Epithelial cell of esophagus (primary cell): ENCODE results near the gene ZNF268.

ENCODE experiments used
- DNase-seq: peaks from one replicate; pipeline ENCODE4 v3.0.0; 2010; ENCODE audit warnings: low read depth
- H3K4me3 ChIP-seq: 2 replicates; pipeline ENCODE4 v1.5.1; 2011; ENCODE audit warnings: mild to moderate bottlenecking, low read length, control low read depth
- TF ChIP-seq, protein P1 (sequence below): IDR thresholded peaks from 2 replicates; pipeline ENCODE4 v1.5.1; 2011; ENCODE audit warnings: low read depth, mild to moderate bottlenecking, low read length, control low read depth, inconsistent platforms; ENCODE audit not compliant: insufficient read depth; ENCODE audit errors: missing control alignments

ZNF268 gene

GRCh38 chr12:133225527-133225926 is 44.2 kb downstream of the ZNF268 start:
- H3K4me3 ChIP-seq = no peak overlapping the region
- TF ChIP-seq, protein P1, sequence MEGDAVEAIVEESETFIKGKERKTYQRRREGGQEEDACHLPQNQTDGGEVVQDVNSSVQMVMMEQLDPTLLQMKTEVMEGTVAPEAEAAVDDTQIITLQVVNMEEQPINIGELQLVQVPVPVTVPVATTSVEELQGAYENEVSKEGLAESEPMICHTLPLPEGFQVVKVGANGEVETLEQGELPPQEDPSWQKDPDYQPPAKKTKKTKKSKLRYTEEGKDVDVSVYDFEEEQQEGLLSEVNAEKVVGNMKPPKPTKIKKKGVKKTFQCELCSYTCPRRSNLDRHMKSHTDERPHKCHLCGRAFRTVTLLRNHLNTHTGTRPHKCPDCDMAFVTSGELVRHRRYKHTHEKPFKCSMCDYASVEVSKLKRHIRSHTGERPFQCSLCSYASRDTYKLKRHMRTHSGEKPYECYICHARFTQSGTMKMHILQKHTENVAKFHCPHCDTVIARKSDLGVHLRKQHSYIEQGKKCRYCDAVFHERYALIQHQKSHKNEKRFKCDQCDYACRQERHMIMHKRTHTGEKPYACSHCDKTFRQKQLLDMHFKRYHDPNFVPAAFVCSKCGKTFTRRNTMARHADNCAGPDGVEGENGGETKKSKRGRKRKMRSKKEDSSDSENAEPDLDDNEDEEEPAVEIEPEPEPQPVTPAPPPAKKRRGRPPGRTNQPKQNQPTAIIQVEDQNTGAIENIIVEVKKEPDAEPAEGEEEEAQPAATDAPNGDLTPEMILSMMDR = no peak
- DNase-seq = no peak

DNA sequence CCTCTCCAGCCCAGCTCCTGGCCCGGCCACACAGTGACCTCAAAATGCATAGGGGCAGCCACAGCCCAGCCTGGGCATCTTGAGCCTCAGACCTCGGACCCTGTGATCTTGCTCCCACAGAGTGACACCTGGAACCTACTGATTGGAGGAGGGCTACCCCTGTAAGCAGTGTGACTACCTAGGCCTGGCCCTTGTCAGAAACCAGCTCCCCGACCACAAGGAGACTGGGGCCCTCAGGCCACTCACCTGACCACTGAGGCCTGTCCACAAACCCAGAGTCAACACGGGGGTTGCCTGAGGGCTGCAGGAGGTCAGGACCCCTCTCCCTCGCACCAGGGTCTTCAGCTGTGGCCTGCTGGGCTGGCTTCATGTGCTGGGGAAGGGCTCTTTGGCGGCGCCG is 45.4 kb downstream of the ZNF268 start:
- DNase-seq = no peak
- no peak overlapping the region for H3K4me3 ChIP-seq
- TF ChIP-seq, protein P1 = no peak

DNA sequence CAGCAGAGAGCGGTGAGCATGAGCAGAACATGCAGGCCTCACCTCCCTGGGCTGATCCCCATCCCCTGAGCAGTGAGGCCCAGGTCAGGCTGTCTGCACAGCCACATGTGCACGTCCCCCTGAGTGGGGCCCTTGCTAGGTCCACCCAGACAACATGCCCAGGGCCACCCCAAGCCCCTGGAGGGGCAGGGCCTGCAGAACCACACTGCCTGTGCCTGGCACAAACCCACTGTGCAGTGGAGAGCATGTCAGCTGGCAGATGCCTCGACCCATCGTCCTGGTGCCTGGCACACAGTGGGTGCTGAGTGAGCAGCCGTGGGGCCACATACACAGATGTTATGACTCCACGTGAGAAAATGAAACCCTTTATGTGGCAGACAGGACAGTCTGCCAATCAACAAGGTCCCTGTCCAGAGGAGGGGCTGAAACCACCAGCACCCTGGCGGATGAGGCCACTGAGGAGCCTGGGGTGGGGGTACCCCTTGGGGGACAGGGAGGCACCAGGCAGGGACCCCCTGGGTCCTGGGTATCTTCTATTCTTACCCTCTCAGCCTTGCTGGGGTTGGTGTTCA is 46.1 kb downstream of the ZNF268 start:
- H3K4me3 ChIP-seq = no peak overlapping the region
- TF ChIP-seq, protein P1 = no peak
- no peak for DNase-seq

DNA sequence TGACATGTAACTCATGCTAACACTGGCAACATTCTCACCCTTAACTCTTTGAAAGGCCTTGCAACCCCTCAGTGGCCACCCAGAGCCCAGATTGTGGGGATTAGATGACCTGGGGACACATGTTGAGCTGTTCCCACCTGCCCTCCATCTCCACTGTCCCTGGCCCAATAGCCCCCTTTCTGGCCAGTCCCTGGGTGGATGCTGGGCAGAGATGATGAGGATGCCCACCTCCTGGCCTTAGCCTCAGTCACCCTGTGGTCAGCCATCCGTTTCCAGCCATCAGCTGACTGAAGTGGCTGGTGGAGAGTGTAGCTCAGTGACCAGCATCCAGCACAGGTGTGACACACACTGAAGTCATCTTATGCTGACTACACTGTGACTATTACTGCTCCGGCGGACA is 49.7 kb downstream of the ZNF268 start:
- TF ChIP-seq, protein P1 = no peak
- H3K4me3 ChIP-seq = no peak overlapping the region
- DNase-seq = no peak

GRCh38 chr12:133233006-133233405 is 51.7 kb downstream of the ZNF268 start:
- no peak for DNase-seq
- no peak overlapping the region for H3K4me3 ChIP-seq
- TF ChIP-seq, protein P1 = no peak

- no peak for DNase-seq
- H3K4me3 ChIP-seq = no peak overlapping the region
- TF ChIP-seq, protein P1 = no peak
These were observed 52.8 kb downstream of the ZNF268 start for GRCh38 chr12:133233993-133234564.

DNA sequence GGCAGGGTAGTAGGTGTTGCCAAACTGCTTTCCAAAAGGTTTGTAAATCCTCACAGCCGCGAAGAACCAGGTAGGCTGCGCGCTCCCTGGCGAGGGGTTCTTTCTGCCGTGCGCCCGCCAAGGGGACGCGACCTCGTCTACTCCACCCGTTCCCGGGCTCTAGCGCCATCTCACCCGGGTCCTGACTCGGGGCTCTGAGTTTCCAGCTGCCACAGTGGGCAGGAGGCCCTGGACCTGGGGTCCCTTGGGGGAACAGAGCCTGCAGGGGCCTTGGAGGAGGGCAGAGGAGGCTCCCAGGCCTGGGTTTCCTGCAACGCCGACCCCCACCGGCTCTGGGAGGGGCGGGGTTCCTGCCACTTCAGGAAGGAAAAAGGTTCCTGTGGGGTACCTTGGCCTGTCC is 53.7 kb downstream of the ZNF268 start:
- no peak for DNase-seq
- TF ChIP-seq, protein P1 = no peak
- H3K4me3 ChIP-seq = no peak overlapping the region
